NCI-H128 (cell line): ENCODE data around the gene ARID4B.
"Not testable (repeated sequence)": the region's sequence is repeated elsewhere in the genome, so short reads cannot be mapped to it uniquely, and the experiment has no call there.

ENCODE experiments used
- DNase-seq: peaks from one replicate; lab custom pipeline; 2025; ENCODE audit not compliant: unreplicated experiment; lab: John Stamatoyannopoulos, UW

The ARID4B gene

GRCh38 chr1:235327559-235328270 is at the start of gene ARID4B:
ARID4B (minus strand) TSS chr1:235328179; CDS start chr1:235326919, 1,260 bp downstream.
- peak; percentile 67 for DNase-seq

- no peak for DNase-seq
Observed at GRCh38 chr1:235375919-235376605, 48.1 kb upstream of the ARID4B start.

- DNase-seq, result no peak
Observed at GRCh38 chr1:235369802-235370201, 41.8 kb upstream of the ARID4B start.

GRCh38 chr1:235368428-235368827 is 40.4 kb upstream of the ARID4B start:
- DNase-seq, result no peak

GRCh38 chr1:235367000-235367908 is 39.3 kb upstream of the ARID4B start, which contains the start of gene TBCE:
TBCE (plus strand) TSS chr1:235367427; CDS start chr1:235380050, 12,623 bp downstream.
- DNase-seq, result peak; percentile 96

- DNase-seq, result no peak
Observed at GRCh38 chr1:235366286-235366685, 38.3 kb upstream of the ARID4B start.

GRCh38 chr1:235364189-235364588 is 36.2 kb upstream of the ARID4B start:
- not testable (repeated sequence) for DNase-seq

GRCh38 chr1:235358899-235359298 is 30.9 kb upstream of the ARID4B start:
- no peak for DNase-seq

- peak; percentile 20 for DNase-seq
Observed at GRCh38 chr1:235357485-235358373, 29.8 kb upstream of the ARID4B start.

GRCh38 chr1:235351898-235352297 is 23.9 kb upstream of the ARID4B start:
- DNase-seq, result no peak

GRCh38 chr1:235351441-235351840 is 23.5 kb upstream of the ARID4B start:
- no peak for DNase-seq

GRCh38 chr1:235343726-235344125 is 15.7 kb upstream of the ARID4B start:
- no peak for DNase-seq

GRCh38 chr1:235342471-235342870 is 14.5 kb upstream of the ARID4B start:
- DNase-seq, result no peak

- no peak for DNase-seq
Observed at GRCh38 chr1:235342039-235342438, 14.1 kb upstream of the ARID4B start.

- no peak for DNase-seq
Observed at GRCh38 chr1:235341334-235341733, 13.4 kb upstream of the ARID4B start.

GRCh38 chr1:235339746-235340145 is 11.8 kb upstream of the ARID4B start:
- no peak for DNase-seq

GRCh38 chr1:235336903-235337302 is 8.9 kb upstream of the ARID4B start:
- no peak for DNase-seq

- DNase-seq, result no peak
Observed at GRCh38 chr1:235331401-235331800, 3.4 kb upstream of the ARID4B start.

- DNase-seq, result no peak
Observed at GRCh38 chr1:235330918-235331285, 2.9 kb upstream of the ARID4B start.

- DNase-seq, result peak; percentile 57
Observed at GRCh38 chr1:235329139-235329902, 1.3 kb upstream of the ARID4B start.
